Measurements from ENCODE around the gene ADGRD1. TPM values are rescaled to one million over a fixed set of nuclear protein-coding genes. Genes with fewer than 3 reads are reported as not detected.

ADGRD1 gene
- total RNA-seq, 1 experiment from 2014 or later = 0.21 TPM

GRCh38 chr12:131090274-131091210 is 136.8 kb downstream of the ADGRD1 start:
- no peak for DNase-seq (ENCODE audit: low spot score)

- DNase-seq (ENCODE audit: low spot score) = no peak
Observed at GRCh38 chr12:131091413-131091975, 137.8 kb downstream of the ADGRD1 start.

- DNase-seq (ENCODE audit: low spot score) = no peak
Observed at GRCh38 chr12:131091976-131092691, 138.4 kb downstream of the ADGRD1 start.

- DNase-seq (ENCODE audit: low spot score) = peak; percentile 27
Observed at GRCh38 chr12:131092901-131093603, 139.3 kb downstream of the ADGRD1 start.

- no peak for DNase-seq (ENCODE audit: low spot score)
Observed at GRCh38 chr12:131093604-131093955, 139.9 kb downstream of the ADGRD1 start.

- DNase-seq (ENCODE audit: low spot score) = no peak
Observed at GRCh38 chr12:131093971-131094830, 140.5 kb downstream of the ADGRD1 start.

GRCh38 chr12:131094831-131095805 is 141.4 kb downstream of the ADGRD1 start:
- no peak for DNase-seq (ENCODE audit: low spot score)

GRCh38 chr12:131095826-131096680 is 142.3 kb downstream of the ADGRD1 start:
- DNase-seq (ENCODE audit: low spot score) = no peak

- no peak for DNase-seq (ENCODE audit: low spot score)
Observed at GRCh38 chr12:131096681-131097181, 143.0 kb downstream of the ADGRD1 start.

- no peak for DNase-seq (ENCODE audit: low spot score)
Observed at GRCh38 chr12:131097202-131098177, 143.8 kb downstream of the ADGRD1 start.

- DNase-seq (ENCODE audit: low spot score) = no peak
Observed at GRCh38 chr12:131098178-131098981, 144.7 kb downstream of the ADGRD1 start.

- no peak for DNase-seq (ENCODE audit: low spot score)
Observed at GRCh38 chr12:131100031-131100674, 146.4 kb downstream of the ADGRD1 start.

GRCh38 chr12:131101006-131101405 is 147.3 kb downstream of the ADGRD1 start:
- no peak for DNase-seq (ENCODE audit: low spot score)

GRCh38 chr12:131101703-131102492 is 148.2 kb downstream of the ADGRD1 start:
- no peak for DNase-seq (ENCODE audit: low spot score)

GRCh38 chr12:131102493-131102931 is 148.8 kb downstream of the ADGRD1 start:
- DNase-seq (ENCODE audit: low spot score) = no peak
